ENCODE results near the gene NEDD4L. TPM values are rescaled to one million over a fixed set of nuclear protein-coding genes. Genes with fewer than 3 reads are reported as not detected.
A peak's percentile ranks its signal among the peaks of the same experiment; 100 is the strongest.

The NEDD4L gene
- total and polyA plus RNA-seq, 2 experiments from 2014 or later: 36.2 to 72.3 TPM

GRCh38 chr18:58054041-58054781 lies 10.2 kb downstream of the NEDD4L start:
- Histone ChIP-seq H2AFZ (no peak overlapping the region), H3K79me2 (replicated peaks; ENCODE audit: insufficient read depth) (peaks cover 100% of the 10 kb centered on the region), H3K27me3 (ENCODE audit: insufficient read depth) (no peaks in the 10 kb centered on the region), H3K27ac (ENCODE audit: low read depth) (peak overlapping the region; percentile 74), H3K9me2 (ENCODE audit: insufficient read depth) (0 out of 2 replicates have a peak, but pooled peaks cover 3% of the 10 kb centered on the region), H3K4me3 (no peak overlapping the region), H3K36me3 (ENCODE audit: insufficient read depth) (no peaks in the 10 kb centered on the region), H4K20me1 (replicated peaks; ENCODE audit: insufficient read depth) (peaks cover 10% of the 10 kb centered on the region), H3K4me1 (ENCODE audit: insufficient read depth) (peaks cover 19% of the 10 kb centered on the region), H3F3A (replicated peaks; ENCODE audit: low read depth) (no peaks in the 10 kb centered on the region), H3K4me2 (peak overlapping the region; percentile 61)
- Mint-ChIP-seq H3K27me3 (ENCODE audit: insufficient read depth, low read depth, poor library complexity) (peaks cover 3% of the 10 kb centered on the region), H3K27ac (peak overlapping the region; percentile 91), H3K36me3 (ENCODE audit: low read depth) (peaks cover 6% of the 10 kb centered on the region; the same call in 2 of the 3 replicates), H3K4me3 (no peak overlapping the region), H3K9me3 (no peaks in the 10 kb centered on the region), H3K4me1 (peaks cover 34% of the 10 kb centered on the region)
- DNase-seq (ENCODE audit: low spot score) (peak; percentile 72), ATAC-seq (peak; percentile 78)
- TF ChIP-seq STAT1 (IDR thresholded peaks at IDR 0.05; ENCODE audit: unreplicated experiment) (no peak), NANOG (IDR thresholded peaks at IDR 0.05; ENCODE audit: borderline replicate concordance) (no peak), ZNF462 (CRISPR knock-in tag; IDR thresholded peaks at IDR 0.05) (0 out of 2 replicates have a peak, but pooled peaks have one; percentile 47)

- DNase-seq (ENCODE audit: low spot score) (no peak), ATAC-seq (no peak)
- no peak overlapping the region for H3K4me3 Mint-ChIP-seq
- Histone ChIP-seq H3K4me3 (no peak overlapping the region), H3K27ac (ENCODE audit: low read depth) (no peak overlapping the region), H3K4me1 (ENCODE audit: insufficient read depth) (peaks cover 19% of the 10 kb centered on the region), H4K20me1 (replicated peaks; ENCODE audit: insufficient read depth) (peaks cover 13% of the 10 kb centered on the region), H3K36me3 (ENCODE audit: insufficient read depth) (no peaks in the 10 kb centered on the region), H3K79me2 (replicated peaks; ENCODE audit: insufficient read depth) (peaks cover 97% of the 10 kb centered on the region), H3F3A (replicated peaks; ENCODE audit: low read depth) (no peaks in the 10 kb centered on the region), H2AFZ (no peak overlapping the region), H3K4me2 (no peak overlapping the region), H3K9me2 (ENCODE audit: insufficient read depth) (0 out of 2 replicates have a peak, but pooled peaks cover 3% of the 10 kb centered on the region), H3K27me3 (ENCODE audit: insufficient read depth) (no peaks in the 10 kb centered on the region)
- H3K9me3 Mint-ChIP-seq: no peaks in the 10 kb centered on the region
- H3K36me3 Mint-ChIP-seq (ENCODE audit: low read depth): peaks cover 6% of the 10 kb centered on the region; the same call in 2 of the 3 replicates
- peaks cover 1% of the 10 kb centered on the region for H3K27me3 Mint-ChIP-seq (ENCODE audit: insufficient read depth, low read depth, poor library complexity)
- TF ChIP-seq CTCF (conservative IDR thresholded peaks at IDR 0.05; ENCODE audit: low read depth in 2 of 2): no peak
- 0 out of 2 replicates have a peak overlapping the region, but pooled peaks have one; percentile 20 for H3K27ac Mint-ChIP-seq
- peaks cover 33% of the 10 kb centered on the region for H3K4me1 Mint-ChIP-seq
Observed at GRCh38 chr18:58055890-58056558, 12.0 kb downstream of the NEDD4L start.
